ENCODE measurements around the gene WDR41.
A peak's percentile ranks its signal among the peaks of the same experiment; 100 is the strongest.
"Not testable (repeated sequence)": the region's sequence is repeated elsewhere in the genome, so short reads cannot be mapped to it uniquely, and the experiment has no call there.

The WDR41 gene, protein sequence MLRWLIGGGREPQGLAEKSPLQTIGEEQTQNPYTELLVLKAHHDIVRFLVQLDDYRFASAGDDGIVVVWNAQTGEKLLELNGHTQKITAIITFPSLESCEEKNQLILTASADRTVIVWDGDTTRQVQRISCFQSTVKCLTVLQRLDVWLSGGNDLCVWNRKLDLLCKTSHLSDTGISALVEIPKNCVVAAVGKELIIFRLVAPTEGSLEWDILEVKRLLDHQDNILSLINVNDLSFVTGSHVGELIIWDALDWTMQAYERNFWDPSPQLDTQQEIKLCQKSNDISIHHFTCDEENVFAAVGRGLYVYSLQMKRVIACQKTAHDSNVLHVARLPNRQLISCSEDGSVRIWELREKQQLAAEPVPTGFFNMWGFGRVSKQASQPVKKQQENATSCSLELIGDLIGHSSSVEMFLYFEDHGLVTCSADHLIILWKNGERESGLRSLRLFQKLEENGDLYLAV

DNA sequence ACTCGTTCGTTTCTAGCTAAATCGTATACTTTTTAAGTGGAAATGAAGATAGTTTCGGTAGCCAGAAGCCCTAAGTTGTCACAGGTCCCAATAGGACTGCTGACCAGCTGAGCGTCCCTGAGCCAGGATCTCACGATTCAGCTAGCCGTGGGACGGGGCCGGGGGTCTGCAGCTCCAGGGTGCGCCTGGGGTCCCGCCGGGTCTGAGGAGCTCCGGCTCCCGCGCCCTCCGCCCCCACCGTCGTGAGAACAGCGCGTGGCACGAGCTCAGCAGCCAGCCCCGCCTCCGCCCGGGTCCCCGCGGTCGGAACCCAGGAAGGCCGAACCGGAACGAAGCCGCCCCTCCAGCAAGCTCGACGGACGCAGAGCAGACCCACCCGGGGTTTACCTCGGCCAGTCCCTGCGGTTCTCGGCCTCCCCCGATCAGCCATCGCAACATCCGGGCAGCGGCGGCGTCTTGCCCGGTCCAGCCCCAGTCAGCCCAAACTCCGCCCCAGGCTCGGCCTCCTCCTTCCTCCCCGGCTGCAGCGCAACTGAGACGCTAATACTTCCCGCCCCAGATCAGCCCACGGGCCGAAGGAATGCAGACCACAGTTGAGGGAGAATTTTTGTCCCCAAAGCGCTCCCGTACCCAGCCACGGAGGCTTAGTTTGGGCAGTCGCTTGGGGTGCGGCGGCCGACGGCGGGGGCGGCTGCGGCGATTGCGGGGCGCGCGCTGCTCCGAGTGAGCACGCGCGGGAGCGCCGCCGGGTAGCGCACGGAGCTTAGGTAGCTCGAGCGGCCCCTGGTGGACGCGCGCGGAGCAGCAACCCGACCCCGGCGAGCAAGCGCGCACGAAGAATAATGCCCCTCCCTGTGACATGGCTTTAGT, at the start of gene WDR41:
Gene WDR41, minus strand, starts transcription at position 534 of the 870 bp plus-strand sequence. Its CDS starts 96 bp downstream, at position 438.
- peak; percentile 91 for DNase-seq (ENCODE audit: low spot score)

DNA sequence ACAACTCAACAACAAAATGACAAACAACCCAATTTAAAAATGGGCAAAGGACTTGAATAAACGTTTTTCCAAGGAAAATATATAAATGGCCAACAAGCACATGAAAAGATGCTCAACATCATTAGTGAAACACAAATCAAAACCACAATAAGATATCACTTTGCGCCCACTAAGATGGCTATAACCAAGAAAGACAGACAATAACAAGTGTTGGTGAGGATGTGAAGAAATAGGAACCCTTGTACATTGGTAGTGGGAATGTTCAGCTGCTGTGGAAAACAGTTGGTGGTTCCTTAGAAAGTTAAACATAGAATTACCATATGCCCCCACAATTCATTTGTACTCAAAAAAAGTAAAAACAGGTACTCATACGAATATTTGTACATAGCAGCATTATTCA, 39.2 kb upstream of the WDR41 start:
- no peak for DNase-seq (ENCODE audit: low spot score)

DNA sequence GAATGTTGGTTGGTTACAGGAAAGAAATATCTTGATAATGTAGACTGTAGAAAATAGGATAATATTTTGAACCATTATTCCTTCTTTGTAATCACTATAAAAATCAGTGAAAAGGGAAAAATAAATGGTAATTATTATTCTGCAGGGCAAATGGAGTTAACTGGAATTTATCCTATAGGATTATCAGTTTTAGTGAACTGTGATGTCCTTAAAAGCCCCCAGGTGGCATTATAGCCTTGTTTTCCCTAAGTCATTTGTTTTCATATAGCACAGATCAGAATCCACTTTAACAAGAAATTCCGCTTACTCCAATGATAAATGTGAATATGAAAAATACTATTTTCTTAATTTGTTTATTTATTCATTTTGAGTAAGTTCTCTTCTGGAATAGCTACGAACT, 26.2 kb upstream of the WDR41 start:
- no peak for DNase-seq (ENCODE audit: low spot score)

DNA sequence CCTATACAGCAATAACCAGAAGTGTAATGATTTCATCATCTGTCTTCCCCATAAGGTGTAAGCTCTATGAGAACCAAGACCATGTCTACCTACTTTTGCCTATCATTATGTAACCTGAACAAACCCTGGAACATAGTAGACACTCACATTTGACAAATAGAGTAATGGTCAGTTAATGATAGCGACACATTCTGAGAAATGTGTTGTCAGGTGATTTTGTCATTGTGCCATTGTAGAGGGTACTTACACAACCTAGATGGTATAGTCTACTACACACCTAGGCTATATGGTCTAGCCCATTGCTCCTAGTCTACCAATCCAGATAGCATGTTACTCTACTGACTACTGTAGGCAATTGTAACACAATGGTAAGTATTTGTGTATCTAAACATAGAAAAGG, 22.3 kb upstream of the WDR41 start:
- no peak for DNase-seq (ENCODE audit: low spot score)

DNA sequence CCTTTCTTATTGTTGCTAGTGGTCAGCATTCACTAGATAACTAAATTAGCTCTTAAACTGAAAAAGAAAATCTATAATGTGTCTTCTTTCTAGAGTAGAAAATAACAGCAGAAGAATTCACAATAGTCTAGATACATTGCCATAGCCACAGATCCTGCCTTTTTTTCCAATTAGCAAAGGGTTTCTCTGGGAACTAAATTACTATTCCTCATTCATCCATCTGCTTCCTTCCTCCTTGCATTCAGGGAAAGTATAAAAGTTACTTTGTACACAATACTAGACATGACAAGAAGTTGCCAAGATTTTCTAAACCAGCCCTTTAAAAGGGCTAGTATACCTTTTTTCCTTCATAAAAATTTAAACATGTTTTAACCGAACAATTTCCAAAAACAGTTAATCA, 21.2 kb upstream of the WDR41 start:
- no peak for DNase-seq (ENCODE audit: low spot score)

DNA sequence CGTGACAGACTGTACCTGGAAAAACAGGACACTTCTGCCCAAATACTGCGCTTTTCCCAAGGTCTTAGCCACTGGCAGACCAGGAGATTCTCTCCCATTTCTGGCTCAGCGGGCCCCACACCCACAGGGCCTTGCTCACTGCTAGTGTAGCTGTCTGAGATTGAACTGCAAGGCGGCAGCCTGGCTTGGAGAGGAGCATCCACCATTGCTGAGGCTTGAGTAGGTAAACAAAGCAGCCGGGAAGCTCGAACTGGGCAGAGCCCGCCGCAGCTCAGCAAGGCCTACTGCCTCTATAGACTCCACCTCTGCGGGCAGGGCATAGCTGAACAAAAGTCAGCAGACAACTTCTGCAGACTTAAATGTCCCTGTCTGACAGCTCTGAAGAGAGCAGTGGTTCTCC, 9.0 kb upstream of the WDR41 start:
- not testable (repeated sequence) for DNase-seq (ENCODE audit: low spot score)

DNA sequence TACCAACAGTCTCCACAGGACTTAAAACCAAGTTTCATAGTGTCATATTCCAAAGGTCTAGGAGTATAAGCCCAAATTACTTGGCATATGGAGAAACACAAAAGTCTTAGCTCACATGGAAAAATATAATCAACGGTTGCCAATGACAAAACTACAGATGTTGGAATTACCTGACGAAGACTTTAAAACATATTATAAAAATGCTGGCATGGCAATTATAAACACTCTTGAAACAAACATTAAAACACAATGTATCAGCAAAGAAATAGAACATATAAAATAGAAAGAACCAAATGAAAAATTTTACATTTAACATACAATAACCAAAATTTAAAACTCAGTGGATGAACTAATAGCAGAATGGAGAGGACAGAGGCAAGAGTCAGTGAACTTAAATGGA, 7.9 kb upstream of the WDR41 start:
- DNase-seq (ENCODE audit: low spot score) = no peak

DNA sequence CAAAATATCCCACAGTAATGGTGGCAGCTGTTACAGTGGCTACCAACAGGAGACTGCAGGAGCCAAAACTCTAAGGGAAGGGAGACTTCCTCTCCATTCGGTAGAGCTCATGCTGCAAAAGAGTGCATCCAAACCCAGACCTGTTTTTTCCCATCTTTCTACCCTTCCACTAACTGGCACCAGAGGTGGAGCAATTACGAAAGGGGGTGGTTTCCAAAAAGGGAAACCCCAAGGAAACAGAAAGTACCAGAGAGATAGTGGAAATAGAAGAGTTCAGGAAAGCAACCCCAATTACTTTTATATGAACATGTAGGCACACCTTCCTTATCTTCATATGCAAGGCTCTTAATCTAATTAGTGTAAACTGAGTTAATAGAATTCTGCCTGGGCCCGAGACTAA, 7.3 kb upstream of the WDR41 start:
- no peak for DNase-seq (ENCODE audit: low spot score)

DNA sequence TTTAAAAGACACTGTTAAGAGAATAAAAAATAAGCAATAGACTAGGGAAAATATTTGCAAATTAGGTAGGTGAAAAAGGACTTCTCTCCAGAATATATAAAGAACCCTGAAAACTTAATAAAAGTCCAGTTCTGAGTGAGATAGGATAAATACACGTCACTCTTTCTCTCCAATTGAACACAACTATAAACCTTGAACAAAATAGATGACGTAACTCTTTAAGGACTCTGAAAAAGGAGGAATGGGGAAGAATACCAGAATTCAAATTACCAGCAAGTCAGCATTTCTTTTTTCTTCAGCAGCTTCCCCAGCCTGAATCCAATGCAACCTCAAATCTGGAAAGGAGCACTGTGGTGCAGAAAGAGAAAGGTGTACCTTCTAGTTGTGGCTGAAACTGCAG, 6.8 kb upstream of the WDR41 start:
- no peak for DNase-seq (ENCODE audit: low spot score)

DNA sequence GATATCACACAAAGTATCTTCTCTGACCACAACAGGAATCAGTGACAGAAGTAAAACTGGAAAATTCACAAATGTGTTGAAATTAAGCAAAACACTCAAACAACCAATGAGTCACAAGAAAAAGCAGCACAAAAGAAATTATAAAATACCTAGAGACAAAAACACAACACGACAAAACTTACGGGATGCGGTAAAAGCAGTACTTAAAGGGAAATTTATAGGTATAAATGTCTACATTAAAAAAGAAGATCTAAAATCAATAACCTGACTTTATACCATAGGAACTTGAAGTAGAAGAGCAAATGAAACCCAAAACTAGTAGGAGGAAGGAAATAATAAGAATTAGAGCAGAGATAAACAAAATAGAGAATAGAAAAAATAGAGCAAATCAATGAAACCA, 2.8 kb upstream of the WDR41 start:
- DNase-seq (ENCODE audit: low spot score) = no peak

DNA sequence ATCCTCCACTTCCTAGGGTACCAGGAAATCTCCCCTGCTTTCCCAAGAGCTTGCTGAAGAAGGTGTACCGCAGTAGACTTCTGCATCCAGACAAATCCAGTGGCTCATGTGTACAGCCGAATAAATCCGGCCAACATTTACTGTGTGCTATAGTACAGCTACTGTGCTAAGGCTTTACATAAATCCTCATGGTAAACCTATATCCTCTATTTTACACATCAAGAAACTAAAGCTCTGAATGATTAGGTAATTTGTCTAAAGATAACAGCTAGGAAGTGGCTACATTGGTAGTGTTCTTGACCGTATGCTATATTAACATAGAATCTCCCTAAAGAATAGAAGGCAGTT, 511 bp upstream of the WDR41 start:
- no peak for DNase-seq (ENCODE audit: low spot score)

DNA sequence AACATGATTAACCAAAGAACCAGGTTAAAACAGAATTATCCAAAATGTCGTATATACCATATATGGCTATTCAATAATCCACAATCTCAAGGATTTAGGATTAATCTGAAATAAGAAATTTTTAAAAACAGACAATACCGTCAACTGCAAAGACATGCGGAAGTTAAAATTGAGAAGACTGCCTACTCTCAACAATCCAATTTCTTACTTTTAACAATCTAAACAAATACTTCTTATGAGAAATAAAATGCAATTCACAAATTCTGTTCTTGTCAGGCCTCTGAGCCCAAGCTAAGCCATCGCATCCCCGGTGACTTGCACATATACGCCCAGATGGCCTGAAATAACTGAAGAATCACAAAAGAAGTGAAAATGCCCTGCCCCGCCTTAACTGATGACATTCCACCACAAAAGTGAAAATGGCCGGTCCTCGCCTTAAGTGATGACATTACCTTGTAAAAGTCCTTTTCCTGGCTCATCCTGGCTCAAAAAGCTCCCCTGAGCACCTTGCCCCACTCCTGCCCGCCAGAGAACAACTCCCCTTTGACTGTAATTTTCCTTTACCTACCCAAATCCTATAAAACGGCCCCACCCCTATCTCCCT, 1.3 kb downstream of the WDR41 start:
- not testable (repeated sequence) for DNase-seq (ENCODE audit: low spot score)

DNA sequence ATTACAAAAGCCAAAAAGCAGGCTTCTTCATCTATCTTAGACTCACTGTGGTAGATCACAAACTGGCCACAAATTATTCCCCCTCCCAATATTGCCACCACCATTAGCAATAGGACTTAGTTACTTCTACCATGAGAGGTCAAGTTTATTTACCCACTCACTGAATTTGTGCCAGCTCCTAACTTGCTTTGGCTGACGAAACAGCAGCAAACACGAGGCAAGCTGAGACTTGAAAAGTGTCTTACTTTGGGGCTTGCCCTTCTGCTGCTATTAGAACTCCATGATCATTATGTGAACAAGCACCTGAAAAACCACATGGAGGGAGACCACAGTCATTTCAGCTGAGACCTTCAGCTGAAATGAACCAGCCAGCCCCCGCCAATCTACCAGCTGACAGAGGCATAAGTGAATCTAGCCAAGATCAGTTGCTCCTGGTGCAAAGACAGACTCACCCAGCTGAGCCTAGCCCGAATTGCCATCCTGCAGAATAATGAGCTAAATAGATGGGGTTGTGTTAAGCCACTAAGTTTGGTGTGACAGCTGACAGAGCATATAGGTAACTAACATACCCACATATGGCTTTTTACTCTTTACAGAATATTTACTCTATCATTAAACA, 5.7 kb downstream of the WDR41 start:
- DNase-seq (ENCODE audit: low spot score) = no peak

DNA sequence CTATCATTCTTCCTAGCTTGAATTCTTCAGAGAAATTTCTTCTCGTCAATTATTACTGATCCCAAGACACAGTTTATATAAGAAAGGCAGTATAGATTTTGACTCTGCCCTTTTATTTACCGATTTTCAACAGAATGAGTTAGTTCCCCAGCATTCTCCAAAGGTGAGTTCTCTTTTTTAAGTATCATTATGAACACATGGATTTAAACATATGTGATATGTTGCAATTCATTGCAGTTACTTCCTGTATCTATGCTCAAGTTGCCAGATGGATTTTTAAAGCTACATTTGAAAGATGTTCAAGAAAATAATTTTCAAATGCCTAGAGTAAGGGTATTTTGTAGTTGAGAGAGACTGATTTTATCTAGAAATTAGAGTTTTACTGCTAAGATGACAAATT, 8.4 kb downstream of the WDR41 start:
- no peak for DNase-seq (ENCODE audit: low spot score)

DNA sequence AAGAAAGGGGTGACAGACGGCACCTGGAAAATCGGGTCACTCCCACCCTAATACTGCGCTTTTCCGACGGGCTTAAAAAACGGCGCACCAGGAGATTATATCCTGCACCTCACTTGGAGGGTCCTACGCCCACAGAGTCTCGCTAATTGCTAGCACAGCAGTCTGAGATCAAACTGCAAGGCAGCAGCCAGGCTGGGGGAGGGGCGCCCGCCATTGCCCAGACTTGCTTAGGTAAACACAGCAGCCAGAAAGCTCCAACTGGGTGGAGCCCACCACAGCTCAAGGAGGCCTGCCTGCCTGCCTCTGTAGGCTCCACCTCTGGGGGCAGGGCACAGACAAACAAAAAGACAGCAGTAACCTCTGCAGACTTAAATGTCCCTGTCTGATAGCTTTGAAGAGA, 17.1 kb downstream of the WDR41 start:
- not testable (repeated sequence) for DNase-seq (ENCODE audit: low spot score)

DNA sequence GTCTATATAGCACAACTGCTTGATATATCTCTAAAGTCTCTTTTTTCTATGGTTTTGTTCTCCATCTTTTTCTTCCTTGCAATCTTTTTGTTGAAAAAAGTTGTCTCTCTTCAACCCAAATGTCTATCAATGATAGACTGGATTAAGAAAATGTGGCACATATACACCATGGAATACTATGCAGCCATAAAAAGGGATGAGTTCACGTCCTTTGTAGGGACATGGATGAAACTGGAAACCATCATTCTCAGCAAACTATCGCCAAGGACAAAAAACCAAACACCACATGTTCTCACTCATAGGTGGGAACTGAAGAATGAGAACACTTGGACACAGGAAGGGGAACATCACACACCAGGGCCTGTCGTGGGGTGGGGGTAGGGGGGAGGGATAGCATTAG, 23.2 kb downstream of the WDR41 start:
- DNase-seq (ENCODE audit: low spot score) = not testable (repeated sequence)

DNA sequence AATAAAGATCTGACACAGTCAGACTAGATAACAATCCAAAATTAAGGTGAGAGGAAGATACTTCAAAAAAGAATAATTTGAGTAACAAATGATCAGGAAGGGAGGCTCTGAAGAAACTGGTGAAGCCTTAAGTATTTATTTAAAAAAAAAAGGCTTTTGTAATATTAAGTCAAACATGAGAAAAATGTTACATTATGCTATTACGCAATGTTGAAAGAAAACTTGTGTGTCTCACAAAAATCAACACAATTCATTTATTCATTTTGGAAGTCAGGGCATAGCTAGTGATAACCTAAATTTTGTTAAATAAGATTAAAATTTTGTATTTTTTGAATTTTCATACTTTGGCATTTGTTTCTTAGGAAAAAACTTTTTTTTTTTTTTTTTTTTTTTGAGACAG, 28.2 kb downstream of the WDR41 start:
- DNase-seq (ENCODE audit: low spot score) = no peak

DNA sequence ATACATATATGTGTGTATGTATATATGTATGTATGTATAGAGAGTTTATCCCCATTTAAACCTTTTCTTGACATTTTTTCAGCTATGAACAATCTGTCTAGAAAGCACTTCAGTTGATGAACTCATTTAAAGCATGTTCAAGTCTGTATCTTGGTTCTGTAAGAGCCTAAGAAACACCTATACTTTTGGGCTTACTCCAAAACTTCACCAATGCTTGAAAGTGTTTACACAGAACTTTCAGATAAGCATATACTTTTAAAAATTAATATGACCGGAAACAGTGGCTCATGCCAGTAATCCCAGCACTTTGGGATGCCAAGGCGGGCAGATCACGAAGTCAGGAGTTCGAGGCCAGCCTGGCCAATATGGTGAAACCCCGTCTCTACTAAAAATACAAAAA, 30.8 kb downstream of the WDR41 start:
- no peak for DNase-seq (ENCODE audit: low spot score)

DNA sequence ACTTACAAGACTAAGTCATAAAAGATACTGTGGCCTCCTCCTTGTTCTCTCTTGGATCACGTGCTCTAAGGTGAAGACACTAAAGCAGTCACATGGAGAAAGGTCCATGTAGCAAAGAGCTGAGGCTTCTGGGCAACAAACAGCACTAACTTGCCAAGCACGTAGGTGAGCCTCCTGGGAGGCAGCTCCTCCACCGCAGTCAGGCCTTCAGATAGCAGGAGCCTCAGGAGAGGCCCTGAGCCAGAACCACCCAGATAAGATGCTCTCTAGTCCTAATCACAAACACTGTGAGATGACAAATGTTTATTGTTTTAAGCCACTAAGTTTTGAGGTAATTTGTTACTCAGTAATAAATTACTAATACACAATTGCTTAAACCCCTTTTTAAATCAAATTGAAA, 38.0 kb downstream of the WDR41 start:
- DNase-seq (ENCODE audit: low spot score) = no peak

DNA sequence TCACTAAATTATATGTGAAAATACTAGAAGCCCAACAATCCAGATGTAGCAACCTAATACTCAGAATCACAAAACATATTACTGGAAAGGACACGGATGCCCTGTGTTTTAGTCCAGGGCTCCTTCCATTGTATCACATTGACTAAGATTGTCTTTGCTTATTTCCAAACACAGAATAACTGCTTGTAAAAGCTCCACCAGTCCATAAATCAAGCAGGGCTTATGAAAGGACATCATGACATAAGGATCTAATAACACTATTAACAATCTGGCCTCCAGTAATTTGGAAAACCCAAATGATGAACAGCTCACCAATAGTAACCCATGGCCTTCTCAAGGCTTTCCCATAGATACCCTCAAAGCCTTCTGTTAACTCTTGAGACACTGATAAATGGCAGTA, 39.8 kb downstream of the WDR41 start:
- no peak for DNase-seq (ENCODE audit: low spot score)

DNA sequence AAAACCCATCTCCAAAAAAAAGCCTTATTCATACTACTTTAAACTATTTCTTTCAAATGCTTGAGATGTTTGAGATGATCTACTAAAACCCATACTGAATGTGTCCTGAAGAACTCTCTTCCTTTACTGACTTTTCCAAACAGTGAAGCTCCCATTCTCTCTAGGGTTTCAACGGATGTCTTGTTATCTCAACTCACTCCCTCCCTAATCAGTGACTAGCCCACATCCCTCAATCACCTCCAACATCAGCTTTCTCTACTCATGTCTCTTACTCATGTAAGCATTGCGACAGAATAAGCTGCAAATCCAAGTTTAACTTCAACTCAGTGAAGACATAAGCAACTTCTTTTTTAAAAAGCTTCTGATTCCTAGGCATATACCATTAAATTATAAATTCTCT, 42.1 kb downstream of the WDR41 start:
- no peak for DNase-seq (ENCODE audit: low spot score)

DNA sequence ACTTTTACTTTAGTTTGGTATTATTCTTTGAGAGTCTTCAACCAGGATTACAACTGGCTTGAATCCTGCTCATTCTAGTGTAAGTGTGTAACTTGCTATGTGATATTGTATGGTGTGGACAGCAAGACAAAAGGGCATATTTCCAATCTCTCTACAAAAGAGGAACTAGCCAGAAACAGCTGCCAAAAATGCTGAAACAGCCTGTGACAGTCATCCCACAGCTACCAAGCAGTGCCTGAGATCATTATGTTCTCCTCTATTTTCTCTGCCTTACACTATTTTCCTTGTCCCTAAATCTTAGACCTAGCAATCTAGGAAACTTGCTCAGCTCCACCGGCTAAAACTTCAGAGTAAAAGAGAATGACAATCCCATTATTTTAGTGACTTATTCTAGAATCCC, 42.8 kb downstream of the WDR41 start:
- peak; percentile 62 for DNase-seq (ENCODE audit: low spot score)
